HG02588 (cell line): ENCODE data around the gene HS3ST4.
"Not testable (repeated sequence)": the region's sequence is repeated elsewhere in the genome, so short reads cannot be mapped to it uniquely, and the experiment has no call there.

Source experiments
- ATAC-seq: cut with Tn5 transposase; IDR thresholded peaks from one replicate; pipeline ENCODE4 v1.9.1; 2021; ENCODE audit warnings: mild to moderate bottlenecking, moderate library complexity; ENCODE audit not compliant: unreplicated experiment

Gene HS3ST4

DNA sequence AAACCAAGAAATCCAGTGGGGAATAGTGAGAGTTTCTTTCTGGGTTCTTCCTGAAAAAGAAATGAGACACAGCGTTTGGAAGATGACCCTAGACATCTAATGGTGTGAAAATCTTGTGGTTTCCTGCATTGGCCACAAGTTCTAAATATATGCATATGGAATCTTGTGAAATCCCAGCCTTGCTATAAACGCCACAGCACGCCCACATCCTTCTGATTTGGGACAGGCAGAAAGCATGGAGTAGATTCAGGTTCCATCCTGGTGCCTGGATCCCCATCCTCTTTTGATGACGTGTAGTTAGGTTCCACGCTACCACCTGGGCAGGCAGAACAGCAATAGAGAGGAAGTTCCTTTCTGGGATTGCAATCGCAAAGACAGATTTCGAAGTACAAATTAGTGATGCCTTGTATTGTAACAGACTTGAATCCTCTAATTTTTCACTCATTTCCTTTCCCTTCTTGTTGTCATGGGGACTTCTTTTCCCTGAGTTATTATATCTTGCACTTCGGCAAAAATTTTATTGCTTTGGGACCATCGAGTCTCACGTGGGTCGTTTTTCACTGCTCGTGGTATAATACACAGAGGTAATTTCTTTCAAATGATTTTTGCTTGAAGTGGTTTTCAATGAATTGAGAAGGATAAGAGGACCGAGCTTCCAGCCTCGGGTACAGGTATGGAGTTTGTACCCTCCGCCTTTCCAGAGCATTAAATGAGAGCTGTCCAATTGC is 37.6 kb downstream of the HS3ST4 start:
- no peak for ATAC-seq

GRCh38 chr16:25730396-25730795 is 38.6 kb downstream of the HS3ST4 start:
- ATAC-seq: no peak

GRCh38 chr16:25734430-25735385 is 42.9 kb downstream of the HS3ST4 start:
- ATAC-seq: no peak

GRCh38 chr16:25735645-25736044 is 43.9 kb downstream of the HS3ST4 start:
- ATAC-seq: no peak

DNA sequence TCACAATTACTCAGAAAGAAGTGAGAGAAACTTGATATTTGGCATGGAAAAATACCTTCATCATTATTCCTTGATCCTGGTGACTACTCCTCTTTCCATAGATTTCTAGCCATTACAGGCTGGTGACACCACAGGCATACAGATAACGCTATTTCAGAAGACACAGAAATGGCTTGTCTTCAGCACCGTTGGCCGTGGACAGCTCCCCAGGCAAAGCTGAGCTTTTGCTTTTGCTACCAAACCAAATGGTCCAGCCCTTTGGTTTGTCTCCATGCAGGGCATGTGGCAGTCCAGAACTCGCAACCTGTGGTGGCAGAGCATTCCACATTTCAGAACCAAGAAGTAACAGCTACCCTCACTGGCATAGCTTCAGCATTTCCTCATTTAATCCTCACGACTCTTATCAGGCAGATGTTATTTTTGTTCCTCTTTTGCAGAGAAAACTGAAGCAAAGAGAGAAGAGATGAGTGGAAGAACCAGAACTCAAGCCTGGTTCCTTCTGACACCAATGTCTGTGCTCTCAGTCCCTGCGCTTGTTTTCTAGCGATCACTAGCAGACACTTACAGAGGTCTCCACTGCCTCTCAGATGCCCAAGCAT is 55.5 kb downstream of the HS3ST4 start:
- no peak for ATAC-seq

DNA sequence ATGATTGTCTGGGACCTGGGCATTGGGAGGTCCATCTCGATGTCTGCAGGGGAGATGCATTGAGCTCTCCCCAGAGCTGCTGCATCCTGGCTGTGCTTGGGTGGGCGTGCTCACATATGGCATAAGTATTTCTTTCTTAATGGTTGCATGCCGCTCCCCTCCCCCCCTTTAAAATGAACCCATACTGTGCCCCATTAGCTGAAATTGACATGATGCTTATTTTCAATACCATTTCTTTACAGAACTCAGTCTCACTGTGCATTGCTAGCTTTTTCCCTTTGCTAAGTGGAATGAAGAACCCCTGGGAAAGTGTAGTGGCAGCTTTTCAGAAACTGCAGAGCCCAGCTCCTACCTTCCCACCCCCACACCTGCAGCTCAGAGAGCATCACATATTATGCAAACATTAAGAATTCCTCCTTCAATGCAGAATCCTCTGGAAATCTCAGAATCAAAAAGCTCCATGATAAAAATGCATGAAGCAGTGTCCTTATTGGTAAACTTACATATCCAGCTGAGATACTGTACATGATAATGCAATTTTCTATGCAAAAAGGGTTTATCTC is 56.4 kb downstream of the HS3ST4 start:
- ATAC-seq: no peak

DNA sequence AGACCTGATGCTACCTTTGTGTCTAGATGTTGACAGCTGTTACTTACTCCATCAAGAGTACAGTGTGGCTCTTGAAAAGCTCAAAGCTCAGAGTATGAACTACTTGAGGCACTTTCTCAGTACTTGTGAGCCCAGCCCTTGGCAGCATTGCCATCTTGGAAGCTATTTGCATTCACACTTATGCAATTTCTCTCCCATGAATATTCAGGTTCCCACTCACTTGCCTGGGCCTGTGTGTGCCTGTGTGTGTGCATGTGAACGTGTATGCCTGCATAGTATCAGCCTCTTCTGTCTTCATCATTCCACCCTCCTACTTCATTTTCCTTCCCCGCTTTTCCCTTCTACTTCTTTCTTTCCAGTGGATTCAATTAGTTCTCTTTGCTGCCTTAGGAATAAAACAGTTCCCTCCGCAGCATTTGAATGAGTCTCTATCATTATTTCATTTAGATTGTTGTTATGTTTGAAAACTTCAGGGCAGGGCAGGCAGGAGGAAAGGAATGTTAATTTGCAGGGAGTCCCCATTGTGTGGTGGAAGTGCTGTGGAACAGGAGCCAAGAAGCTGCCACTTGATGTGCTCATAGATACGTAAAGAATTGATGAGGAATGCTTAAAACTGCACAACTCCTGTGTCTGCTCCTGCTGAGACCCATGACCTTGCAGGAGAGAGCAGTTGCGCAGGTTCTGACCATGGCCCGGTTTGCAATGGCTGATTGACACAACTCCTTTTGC is 58.9 kb downstream of the HS3ST4 start:
- no peak for ATAC-seq

DNA sequence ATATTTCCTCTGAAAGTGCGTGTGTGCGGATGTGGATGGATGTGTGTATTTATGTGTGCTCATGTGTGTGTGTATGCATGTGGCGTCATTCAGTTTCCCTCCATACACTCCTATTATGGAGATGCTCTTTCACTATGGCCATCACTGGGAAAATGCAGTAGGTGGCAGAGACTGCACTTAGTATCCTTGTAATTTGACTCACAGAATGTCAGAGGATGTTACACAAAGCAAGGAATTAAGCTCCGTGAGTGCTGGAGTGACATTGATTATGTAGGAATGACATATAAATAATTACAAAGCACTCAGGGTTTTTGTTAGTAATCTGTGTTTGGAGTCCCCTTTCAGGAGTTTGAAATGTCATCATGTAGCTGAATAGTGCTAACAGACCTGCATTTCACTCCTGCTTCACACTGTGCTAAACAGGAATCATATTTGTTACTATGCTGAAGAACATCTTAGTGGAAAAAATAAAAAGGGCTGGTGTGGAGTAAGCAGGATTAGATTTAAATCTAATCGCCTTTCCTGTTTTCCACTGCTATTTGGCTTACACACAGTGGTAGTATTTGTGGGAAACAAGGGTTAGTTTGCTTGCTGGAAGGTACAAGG is 59.6 kb downstream of the HS3ST4 start:
- ATAC-seq: no peak

DNA sequence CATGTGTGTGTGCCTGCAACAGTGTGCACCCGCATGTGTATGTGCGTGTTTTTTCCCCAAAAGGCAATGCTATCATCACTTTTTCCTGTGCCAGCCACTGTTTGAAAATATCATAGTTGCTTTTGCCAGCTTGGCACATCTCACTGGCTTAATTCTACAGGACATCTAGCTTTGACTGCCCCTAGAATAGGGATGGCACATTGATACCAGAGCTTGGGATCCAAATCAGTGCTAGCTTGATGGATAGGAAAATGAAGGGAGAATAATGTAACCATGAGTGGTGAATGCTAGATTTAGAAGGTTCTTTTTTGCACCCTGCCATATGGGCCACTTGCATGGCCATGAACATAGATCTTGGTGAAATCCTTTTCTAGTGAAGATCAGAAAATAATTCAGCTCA is 72.7 kb downstream of the HS3ST4 start:
- no peak for ATAC-seq

DNA sequence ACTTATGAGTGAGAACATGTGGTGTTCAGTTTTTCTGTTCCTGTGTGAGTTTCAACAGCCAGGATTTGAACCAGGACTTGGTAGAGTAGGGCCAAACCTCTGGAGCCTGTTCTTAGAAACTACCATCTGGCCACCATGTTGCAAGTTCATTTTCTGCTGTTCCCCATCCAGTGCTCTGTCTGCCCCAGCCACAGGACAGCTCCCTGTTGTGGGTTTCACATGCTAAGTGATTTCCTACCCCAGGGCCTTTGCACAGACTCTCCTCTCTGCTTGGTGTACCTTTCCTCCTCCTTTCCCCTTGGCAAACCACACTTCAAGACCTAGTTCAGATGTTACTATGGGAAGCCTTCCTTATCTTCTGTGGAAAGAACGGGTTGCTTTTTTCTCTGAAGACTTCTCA is 79.5 kb downstream of the HS3ST4 start:
- ATAC-seq: no peak

- ATAC-seq: no peak
Measured at GRCh38 chr16:25771812-25772568, 80.2 kb downstream of the HS3ST4 start.

- not testable (repeated sequence) for ATAC-seq
Measured at GRCh38 chr16:25776214-25776613, 84.5 kb downstream of the HS3ST4 start.

- ATAC-seq: no peak
Measured at GRCh38 chr16:25783226-25783625, 91.5 kb downstream of the HS3ST4 start.

DNA sequence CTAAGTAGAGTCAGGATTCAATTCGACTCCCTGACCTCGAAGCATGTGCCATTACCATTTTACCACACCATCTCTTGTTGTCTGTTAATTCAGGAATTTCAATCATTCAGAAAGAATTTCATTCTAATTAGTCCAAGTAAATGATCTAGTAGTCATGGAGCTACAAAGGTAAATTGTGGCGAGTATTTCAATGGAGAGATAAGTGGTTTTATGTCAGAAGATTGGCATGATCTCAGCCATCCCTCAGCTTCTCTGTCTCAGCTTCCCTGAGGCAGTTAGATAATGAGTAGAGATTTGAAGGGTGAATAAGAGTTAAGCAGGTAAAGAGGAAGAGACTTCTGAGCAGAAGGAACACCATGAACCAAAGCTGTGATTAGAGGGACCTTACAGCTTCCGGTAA is 93.6 kb downstream of the HS3ST4 start:
- no peak for ATAC-seq

- ATAC-seq: no peak
Measured at GRCh38 chr16:25786748-25787147, 95.0 kb downstream of the HS3ST4 start.

GRCh38 chr16:25788637-25789036 is 96.9 kb downstream of the HS3ST4 start:
- ATAC-seq: no peak

- ATAC-seq: no peak
Measured at GRCh38 chr16:25796239-25796638, 104.5 kb downstream of the HS3ST4 start.

DNA sequence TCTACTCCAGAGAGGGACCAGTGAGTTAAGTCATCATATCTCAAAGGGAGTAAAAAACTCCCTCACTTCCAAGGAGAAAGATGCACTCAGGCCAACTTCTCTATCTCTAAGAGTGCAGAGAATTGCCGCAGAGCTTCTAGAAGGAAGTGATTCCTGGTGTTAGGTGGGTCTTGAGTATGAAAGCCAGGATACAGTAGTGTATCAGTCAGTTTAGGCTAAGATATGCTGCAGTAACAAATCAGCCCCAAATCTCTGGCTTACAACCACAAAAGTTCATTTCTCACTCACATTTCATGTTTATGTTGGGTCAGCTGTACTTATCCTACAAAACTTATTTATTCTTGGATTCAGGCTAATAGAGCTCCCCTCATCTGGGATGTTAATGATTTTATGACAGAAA is 106.3 kb downstream of the HS3ST4 start:
- ATAC-seq: no peak

DNA sequence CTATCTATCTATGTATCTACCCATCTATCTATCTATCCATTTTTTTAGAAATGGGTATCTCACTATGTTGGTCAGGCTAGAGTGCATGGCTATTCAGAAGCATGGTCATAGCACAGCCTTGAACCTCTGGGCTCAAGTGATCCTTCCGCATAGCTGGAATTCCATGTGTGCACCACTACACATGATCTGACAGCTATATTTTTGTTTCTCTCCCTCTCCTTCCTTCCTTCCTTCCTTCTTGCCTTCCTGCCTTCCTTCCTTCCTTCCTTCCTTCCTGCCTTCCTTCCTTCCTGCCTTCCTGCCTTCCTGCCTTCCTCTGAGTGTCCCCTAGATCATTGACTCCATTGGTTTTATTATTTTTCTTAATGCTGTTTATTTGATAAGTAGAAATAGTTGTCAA is 108.1 kb downstream of the HS3ST4 start:
- no peak for ATAC-seq

DNA sequence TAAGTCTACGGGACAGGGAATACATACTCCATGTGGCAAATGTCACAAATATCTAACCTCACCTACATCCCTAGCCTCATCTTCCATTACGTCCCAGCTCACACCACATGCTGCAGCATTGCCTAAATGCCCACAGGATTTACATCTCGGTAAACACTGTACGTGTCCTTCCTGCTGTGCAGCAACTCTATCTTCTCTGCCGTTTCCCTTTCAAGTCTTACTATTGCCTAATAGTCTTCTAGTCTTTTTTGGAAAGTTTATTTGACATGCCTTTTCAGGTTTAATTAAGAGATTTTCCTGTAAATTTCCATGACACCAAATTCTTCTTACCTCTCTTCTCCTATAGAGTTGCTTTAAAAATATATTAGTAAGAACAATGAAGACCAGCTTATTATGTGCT is 120.5 kb downstream of the HS3ST4 start:
- ATAC-seq: no peak
